HepG2 (cell line): ENCODE results near the gene COPS4.

Source experiments
- BRCA1 ChIP-seq: sonication (generic); formaldehyde crosslinking; IDR thresholded peaks from 2 replicates; pipeline ENCODE4 v1.4.0; 2020; ENCODE audit warnings: missing genetic modification reagents
- CREB1 ChIP-seq, 2 experiments: fragments of 450-650 bp in 1 of 2; IDR thresholded peaks; 2 replicates each; pipeline ENCODE4 v1.6.1; 2016 to 2017; ENCODE audit warnings: control low read depth in 1 of 2, mild to moderate bottlenecking in 1 of 2, missing compliant biosample characterization in 1 of 2, missing genetic modification characterization in 1 of 2
- HOXA3 ChIP-seq: sonication (generic); formaldehyde crosslinking; IDR thresholded peaks from 2 replicates; pipeline ENCODE4 v1.5.0; 2020; ENCODE audit warnings: missing genetic modification reagents
- NR1H2 ChIP-seq: sonication (generic); formaldehyde crosslinking; IDR thresholded peaks from 2 replicates; pipeline ENCODE4 v1.8.1; 2022; ENCODE audit warnings: low read depth, missing genetic modification reagents, borderline replicate concordance
- RFX1 ChIP-seq: fragments of 450-650 bp; IDR thresholded peaks from 2 replicates; pipeline ENCODE4 v1.6.1; 2017
- ZNF335 ChIP-seq: sonication (generic); formaldehyde crosslinking; IDR thresholded peaks from 2 replicates; pipeline ENCODE4 v1.4.0; 2020; ENCODE audit warnings: missing genetic modification reagents
- ZNF776 ChIP-seq: sonication (generic); formaldehyde crosslinking; IDR thresholded peaks from 2 replicates; pipeline ENCODE4 v1.4.0; 2020; ENCODE audit warnings: mild to moderate bottlenecking, missing genetic modification reagents
- TF ChIP-seq, protein P1 (sequence below): sonication (generic); formaldehyde crosslinking; IDR thresholded peaks from 2 replicates; pipeline ENCODE4 v1.5.0; 2020; ENCODE audit warnings: mild to moderate bottlenecking, missing genetic modification reagents, moderate library complexity
- TF ChIP-seq, protein P2 (sequence below): sonication (generic); formaldehyde crosslinking; IDR thresholded peaks from 2 replicates; pipeline ENCODE4 v1.5.0; 2020; ENCODE audit warnings: missing genetic modification reagents
- TF ChIP-seq, protein P3 (sequence below): sonication (generic); formaldehyde crosslinking; IDR thresholded peaks from 2 replicates; pipeline ENCODE4 v1.4.0; 2020; ENCODE audit warnings: mild to moderate bottlenecking, low read depth, missing genetic modification reagents
- TF ChIP-seq, protein P4 (sequence below): sonication (generic); formaldehyde crosslinking; IDR thresholded peaks from 2 replicates; pipeline ENCODE4 v1.4.0; 2020; ENCODE audit warnings: low read depth, mild to moderate bottlenecking, missing genetic modification reagents
- TF ChIP-seq, protein P5 (sequence below): fragments of 450-650 bp; IDR thresholded peaks from 2 replicates; pipeline ENCODE4 v1.6.1; 2017; ENCODE audit warnings: mild to moderate bottlenecking
- TF ChIP-seq, protein P6 (sequence below), 2 experiments: sonication (generic) in 1 of 2; formaldehyde crosslinking in 1 of 2; IDR thresholded peaks; 2 replicates each; pipeline versions ENCODE4 v1.5.1 to v1.6.1; 2011 to 2020; ENCODE audit warnings: borderline replicate concordance in 1 of 2, low read depth in 1 of 2, low read length in 1 of 2, mild to moderate bottlenecking in 1 of 2, missing genetic modification reagents in 1 of 2, moderate library complexity in 1 of 2

DNA sequence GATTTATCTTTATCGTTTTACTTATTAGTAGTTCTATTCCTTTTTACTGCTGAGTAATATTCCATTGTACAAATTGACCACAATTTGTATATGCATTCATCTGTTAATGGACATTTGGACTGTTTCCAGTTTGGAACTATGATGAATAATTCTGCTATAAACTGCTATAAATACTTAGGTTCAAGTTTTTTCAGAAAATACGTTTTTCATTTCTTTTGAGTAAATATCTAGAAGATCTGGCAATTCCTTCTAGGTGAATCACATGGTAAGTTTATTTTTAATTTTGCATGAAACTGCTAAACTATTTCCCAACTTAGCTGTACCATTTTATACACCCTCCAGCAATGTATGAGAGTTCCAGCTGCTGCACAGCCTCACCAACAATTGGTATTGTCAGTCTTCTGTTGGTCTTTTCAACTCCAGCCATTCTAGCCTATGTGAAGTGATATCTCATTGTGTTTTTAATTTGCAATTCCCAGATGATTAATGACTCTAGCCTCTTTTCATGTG, 46.6 kb upstream of the COPS4 start:
- TF ChIP-seq, protein P1, sequence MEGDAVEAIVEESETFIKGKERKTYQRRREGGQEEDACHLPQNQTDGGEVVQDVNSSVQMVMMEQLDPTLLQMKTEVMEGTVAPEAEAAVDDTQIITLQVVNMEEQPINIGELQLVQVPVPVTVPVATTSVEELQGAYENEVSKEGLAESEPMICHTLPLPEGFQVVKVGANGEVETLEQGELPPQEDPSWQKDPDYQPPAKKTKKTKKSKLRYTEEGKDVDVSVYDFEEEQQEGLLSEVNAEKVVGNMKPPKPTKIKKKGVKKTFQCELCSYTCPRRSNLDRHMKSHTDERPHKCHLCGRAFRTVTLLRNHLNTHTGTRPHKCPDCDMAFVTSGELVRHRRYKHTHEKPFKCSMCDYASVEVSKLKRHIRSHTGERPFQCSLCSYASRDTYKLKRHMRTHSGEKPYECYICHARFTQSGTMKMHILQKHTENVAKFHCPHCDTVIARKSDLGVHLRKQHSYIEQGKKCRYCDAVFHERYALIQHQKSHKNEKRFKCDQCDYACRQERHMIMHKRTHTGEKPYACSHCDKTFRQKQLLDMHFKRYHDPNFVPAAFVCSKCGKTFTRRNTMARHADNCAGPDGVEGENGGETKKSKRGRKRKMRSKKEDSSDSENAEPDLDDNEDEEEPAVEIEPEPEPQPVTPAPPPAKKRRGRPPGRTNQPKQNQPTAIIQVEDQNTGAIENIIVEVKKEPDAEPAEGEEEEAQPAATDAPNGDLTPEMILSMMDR (CRISPR knock-in tag), result no peak
- TF ChIP-seq BRCA1 (CRISPR knock-in tag) (no peak), RFX1 (no peak), ZNF335 (CRISPR knock-in tag) (no peak), CREB1 (IDR thresholded peaks at IDR 0.05) (no peak), CREB1 (CRISPR knock-in tag; IDR thresholded peaks at IDR 0.05) (no peak), HOXA3 (CRISPR knock-in tag) (no peak), NR1H2 (no peak), ZNF776 (CRISPR knock-in tag) (no peak)
- TF ChIP-seq, protein P2, sequence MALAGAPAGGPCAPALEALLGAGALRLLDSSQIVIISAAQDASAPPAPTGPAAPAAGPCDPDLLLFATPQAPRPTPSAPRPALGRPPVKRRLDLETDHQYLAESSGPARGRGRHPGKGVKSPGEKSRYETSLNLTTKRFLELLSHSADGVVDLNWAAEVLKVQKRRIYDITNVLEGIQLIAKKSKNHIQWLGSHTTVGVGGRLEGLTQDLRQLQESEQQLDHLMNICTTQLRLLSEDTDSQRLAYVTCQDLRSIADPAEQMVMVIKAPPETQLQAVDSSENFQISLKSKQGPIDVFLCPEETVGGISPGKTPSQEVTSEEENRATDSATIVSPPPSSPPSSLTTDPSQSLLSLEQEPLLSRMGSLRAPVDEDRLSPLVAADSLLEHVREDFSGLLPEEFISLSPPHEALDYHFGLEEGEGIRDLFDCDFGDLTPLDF (CRISPR knock-in tag), result no peak
- TF ChIP-seq, protein P3, sequence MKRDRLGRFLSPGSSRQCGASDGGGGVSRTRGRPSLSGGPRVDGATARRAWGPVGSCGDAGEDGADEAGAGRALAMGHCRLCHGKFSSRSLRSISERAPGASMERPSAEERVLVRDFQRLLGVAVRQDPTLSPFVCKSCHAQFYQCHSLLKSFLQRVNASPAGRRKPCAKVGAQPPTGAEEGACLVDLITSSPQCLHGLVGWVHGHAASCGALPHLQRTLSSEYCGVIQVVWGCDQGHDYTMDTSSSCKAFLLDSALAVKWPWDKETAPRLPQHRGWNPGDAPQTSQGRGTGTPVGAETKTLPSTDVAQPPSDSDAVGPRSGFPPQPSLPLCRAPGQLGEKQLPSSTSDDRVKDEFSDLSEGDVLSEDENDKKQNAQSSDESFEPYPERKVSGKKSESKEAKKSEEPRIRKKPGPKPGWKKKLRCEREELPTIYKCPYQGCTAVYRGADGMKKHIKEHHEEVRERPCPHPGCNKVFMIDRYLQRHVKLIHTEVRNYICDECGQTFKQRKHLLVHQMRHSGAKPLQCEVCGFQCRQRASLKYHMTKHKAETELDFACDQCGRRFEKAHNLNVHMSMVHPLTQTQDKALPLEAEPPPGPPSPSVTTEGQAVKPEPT, result no peak
- TF ChIP-seq, protein P4, sequence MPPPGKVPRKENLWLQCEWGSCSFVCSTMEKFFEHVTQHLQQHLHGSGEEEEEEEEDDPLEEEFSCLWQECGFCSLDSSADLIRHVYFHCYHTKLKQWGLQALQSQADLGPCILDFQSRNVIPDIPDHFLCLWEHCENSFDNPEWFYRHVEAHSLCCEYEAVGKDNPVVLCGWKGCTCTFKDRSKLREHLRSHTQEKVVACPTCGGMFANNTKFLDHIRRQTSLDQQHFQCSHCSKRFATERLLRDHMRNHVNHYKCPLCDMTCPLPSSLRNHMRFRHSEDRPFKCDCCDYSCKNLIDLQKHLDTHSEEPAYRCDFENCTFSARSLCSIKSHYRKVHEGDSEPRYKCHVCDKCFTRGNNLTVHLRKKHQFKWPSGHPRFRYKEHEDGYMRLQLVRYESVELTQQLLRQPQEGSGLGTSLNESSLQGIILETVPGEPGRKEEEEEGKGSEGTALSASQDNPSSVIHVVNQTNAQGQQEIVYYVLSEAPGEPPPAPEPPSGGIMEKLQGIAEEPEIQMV, result no peak
- TF ChIP-seq, protein P5, sequence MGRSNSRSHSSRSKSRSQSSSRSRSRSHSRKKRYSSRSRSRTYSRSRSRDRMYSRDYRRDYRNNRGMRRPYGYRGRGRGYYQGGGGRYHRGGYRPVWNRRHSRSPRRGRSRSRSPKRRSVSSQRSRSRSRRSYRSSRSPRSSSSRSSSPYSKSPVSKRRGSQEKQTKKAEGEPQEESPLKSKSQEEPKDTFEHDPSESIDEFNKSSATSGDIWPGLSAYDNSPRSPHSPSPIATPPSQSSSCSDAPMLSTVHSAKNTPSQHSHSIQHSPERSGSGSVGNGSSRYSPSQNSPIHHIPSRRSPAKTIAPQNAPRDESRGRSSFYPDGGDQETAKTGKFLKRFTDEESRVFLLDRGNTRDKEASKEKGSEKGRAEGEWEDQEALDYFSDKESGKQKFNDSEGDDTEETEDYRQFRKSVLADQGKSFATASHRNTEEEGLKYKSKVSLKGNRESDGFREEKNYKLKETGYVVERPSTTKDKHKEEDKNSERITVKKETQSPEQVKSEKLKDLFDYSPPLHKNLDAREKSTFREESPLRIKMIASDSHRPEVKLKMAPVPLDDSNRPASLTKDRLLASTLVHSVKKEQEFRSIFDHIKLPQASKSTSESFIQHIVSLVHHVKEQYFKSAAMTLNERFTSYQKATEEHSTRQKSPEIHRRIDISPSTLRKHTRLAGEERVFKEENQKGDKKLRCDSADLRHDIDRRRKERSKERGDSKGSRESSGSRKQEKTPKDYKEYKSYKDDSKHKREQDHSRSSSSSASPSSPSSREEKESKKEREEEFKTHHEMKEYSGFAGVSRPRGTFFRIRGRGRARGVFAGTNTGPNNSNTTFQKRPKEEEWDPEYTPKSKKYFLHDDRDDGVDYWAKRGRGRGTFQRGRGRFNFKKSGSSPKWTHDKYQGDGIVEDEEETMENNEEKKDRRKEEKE, result no peak
- TF ChIP-seq, protein P6, sequence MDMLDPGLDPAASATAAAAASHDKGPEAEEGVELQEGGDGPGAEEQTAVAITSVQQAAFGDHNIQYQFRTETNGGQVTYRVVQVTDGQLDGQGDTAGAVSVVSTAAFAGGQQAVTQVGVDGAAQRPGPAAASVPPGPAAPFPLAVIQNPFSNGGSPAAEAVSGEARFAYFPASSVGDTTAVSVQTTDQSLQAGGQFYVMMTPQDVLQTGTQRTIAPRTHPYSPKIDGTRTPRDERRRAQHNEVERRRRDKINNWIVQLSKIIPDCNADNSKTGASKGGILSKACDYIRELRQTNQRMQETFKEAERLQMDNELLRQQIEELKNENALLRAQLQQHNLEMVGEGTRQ (IDR thresholded peaks at IDR 0.05; ENCODE audit: low read depth, low read length), result no peak
- TF ChIP-seq, protein P6 (CRISPR knock-in tag; IDR thresholded peaks at IDR 0.05; ENCODE audit: borderline replicate concordance), result no peak
